ENCODE data around the gene PPM1E.

- TF ChIP-seq, protein P1, sequence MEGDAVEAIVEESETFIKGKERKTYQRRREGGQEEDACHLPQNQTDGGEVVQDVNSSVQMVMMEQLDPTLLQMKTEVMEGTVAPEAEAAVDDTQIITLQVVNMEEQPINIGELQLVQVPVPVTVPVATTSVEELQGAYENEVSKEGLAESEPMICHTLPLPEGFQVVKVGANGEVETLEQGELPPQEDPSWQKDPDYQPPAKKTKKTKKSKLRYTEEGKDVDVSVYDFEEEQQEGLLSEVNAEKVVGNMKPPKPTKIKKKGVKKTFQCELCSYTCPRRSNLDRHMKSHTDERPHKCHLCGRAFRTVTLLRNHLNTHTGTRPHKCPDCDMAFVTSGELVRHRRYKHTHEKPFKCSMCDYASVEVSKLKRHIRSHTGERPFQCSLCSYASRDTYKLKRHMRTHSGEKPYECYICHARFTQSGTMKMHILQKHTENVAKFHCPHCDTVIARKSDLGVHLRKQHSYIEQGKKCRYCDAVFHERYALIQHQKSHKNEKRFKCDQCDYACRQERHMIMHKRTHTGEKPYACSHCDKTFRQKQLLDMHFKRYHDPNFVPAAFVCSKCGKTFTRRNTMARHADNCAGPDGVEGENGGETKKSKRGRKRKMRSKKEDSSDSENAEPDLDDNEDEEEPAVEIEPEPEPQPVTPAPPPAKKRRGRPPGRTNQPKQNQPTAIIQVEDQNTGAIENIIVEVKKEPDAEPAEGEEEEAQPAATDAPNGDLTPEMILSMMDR (optimal IDR thresholded peaks at IDR 0.05 in 1 of 3, IDR thresholded peaks at IDR 0.05 in 1 of 3, conservative IDR thresholded peaks at IDR 0.05 in 1 of 3; ENCODE audit: extremely low read depth in 1 of 3, insufficient read depth in 2 of 3, low read length in 3 of 3): no peak
- TF ChIP-seq EZH2 (IDR thresholded peaks at IDR 0.05; ENCODE audit: low read length): no peak
Observed at GRCh38 chr17:58755269-58755576, 431 bp upstream of the PPM1E start.

All from keratinocyte (primary cell).